Activated CD4-positive, alpha-beta T cell treated with anti-CD3 and anti-CD28 coated beads for 36 hours (primary cell): Measurements from ENCODE around the gene HCFC1R1. TPM values are rescaled to one million over a fixed set of nuclear protein-coding genes. Genes with fewer than 3 reads are reported as not detected.
"Not testable (repeated sequence)": the region's sequence is repeated elsewhere in the genome, so short reads cannot be mapped to it uniquely, and the experiment has no call there.

Experiments
- ATAC-seq: fragments of 200-7000 bp; cut with Tn5 transposase; one replicate; pipeline ENCODE4 v1.10.0; 2021; ENCODE audit warnings: mild to moderate bottlenecking, moderate library complexity
- CTCF ChIA-PET: fragments of 350-600 bp; sonication (Branson Sonifier 250); formaldehyde crosslinking; loops from one replicate; lab custom pipeline; 2021; ENCODE audit warnings: antibody characterized with exemption; lab: Charles Lee
- POLR2A ChIA-PET: fragments of 350-600 bp; sonication (Branson Sonifier 250); formaldehyde crosslinking; loops from one replicate; lab custom pipeline; 2021; ENCODE audit warnings: antibody characterized with exemption, inconsistent platforms; lab: Charles Lee
- DNase-seq: peaks from one replicate; pipeline ENCODE4 v3.0.0-alpha.2; 2020
- H3K27ac Mint-ChIP-seq: one replicate; pipeline ENCODE4 v1.8.0; 2021; ENCODE audit warnings: mixed read lengths
- H3K27me3 Mint-ChIP-seq: one replicate; pipeline ENCODE4 v1.8.0; 2021; ENCODE audit warnings: mixed read lengths
- H3K36me3 Mint-ChIP-seq: one replicate; pipeline ENCODE4 v1.8.0; 2021; ENCODE audit warnings: low read depth, mixed read lengths
- H3K4me1 Mint-ChIP-seq: one replicate; pipeline ENCODE4 v1.8.0; 2021; ENCODE audit warnings: mixed read lengths
- H3K4me3 Mint-ChIP-seq: one replicate; pipeline ENCODE4 v1.8.0; 2021; ENCODE audit warnings: mild to moderate bottlenecking, moderate library complexity, mixed read lengths
- H3K9me3 Mint-ChIP-seq: one replicate; pipeline ENCODE4 v1.8.0; 2021; ENCODE audit warnings: low read depth, mixed read lengths
- intact Hi-C, 2 experiments: fragments of 100-400 bp; cut with DNase I in 1 of 2; cut with micrococcal nuclease in 1 of 2; formaldehyde crosslinking; loops; one replicate each; pipeline versions ENCODE4 v1.14.2 to v1.15.1; 2022 to 2024; cut with DNase I, micrococcal nuclease
- total RNA-seq, 2 experiments: library from RNA; stranded (reverse); gene quantifications; one replicate each; pipeline ENCODE4 v1.2.3, GENCODE V29; 2021

The HCFC1R1 gene
- 10 to 100 TPM; 30.0 to 30.7 TPM for total RNA-seq

GRCh38 chr16:3023669-3024478 lies at the start of gene HCFC1R1, which contains the start of gene THOC6:
Gene HCFC1R1 (minus strand): TSS chr16:3023942. CDS start chr16:3023941, 1 bp downstream.
Gene THOC6 (plus strand): TSS chr16:3024035. CDS start chr16:3024327, 292 bp downstream.
- H3K4me3 Mint-ChIP-seq = peak within 1 kb of the TSS; percentile 74
- peak within 1 kb of the TSS; percentile 97 for H3K27ac Mint-ChIP-seq
- peaks cover 14% of the 10 kb centered on the region for H3K36me3 Mint-ChIP-seq
- ATAC-seq (peak; percentile 74), DNase-seq (peak; percentile 99)
- H3K4me1 Mint-ChIP-seq = peaks cover 50% of the 10 kb centered on the region
- peaks cover 4% of the 10 kb centered on the region for H3K27me3 Mint-ChIP-seq
- intact Hi-C loops = loop anchor here (1.0 to 5.0 kb wide), 18 partner anchors 21 to 1283 kb away; partner anchors contain the start of genes ADCY9 (in 1 of the 2), CEMP1 (in 1 of the 2), ELOB (in 1 of the 2) and NTHL1 (in 1 of the 2)
- ChIA-PET CTCF (interaction anchor here (0.6 to 3.8 kb wide), 5 partner anchors 8 to 21 kb away, joined by 3 to 39 read pairs (median 6); no protein-coding TSS in a partner anchor), POLR2A (interaction anchor here (0.6 to 1.5 kb wide), 5 partner anchors 46 to 259 kb away, joined by 3 to 10 read pairs (median 3); partner anchors contain the start of gene ZNF213)
- H3K9me3 Mint-ChIP-seq = no peaks in the 10 kb centered on the region

DNA sequence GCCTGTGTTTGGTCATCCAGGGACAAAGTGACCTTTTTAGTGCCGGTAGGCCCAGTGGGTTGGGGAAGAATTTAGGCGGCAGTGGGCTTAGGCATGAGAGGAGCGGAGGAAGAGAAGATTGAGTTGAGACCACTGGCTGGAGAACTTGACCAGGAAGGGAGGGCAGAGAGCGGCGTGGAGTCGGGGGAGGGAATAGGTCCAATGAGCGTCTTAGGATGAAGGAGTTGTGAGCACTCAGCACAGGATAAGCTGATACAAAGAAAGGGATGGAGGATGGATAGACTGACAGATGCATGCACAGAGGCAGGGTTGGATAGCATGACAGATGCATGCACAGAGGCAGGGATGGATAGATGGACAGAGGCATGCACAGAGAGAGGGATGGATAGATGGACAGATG lies 49.7 kb upstream of the HCFC1R1 start:
- peak overlapping the region; percentile 99 for H3K27ac Mint-ChIP-seq
- H3K4me1 Mint-ChIP-seq = peaks cover 90% of the 10 kb centered on the region
- intact Hi-C loops = no loop called here
- peaks cover 31% of the 10 kb centered on the region for H3K36me3 Mint-ChIP-seq
- no peaks in the 10 kb centered on the region for H3K9me3 Mint-ChIP-seq
- H3K27me3 Mint-ChIP-seq = no peaks in the 10 kb centered on the region
- POLR2A ChIA-PET = no interaction called here
- CTCF ChIA-PET = no interaction called here
- ATAC-seq (no peak), DNase-seq (no peak)
- H3K4me3 Mint-ChIP-seq = peak overlapping the region; percentile 78

- Mint-ChIP-seq H3K27ac (peak overlapping the region; percentile 99), H3K4me3 (peak overlapping the region; percentile 78), H3K4me1 (peaks cover 87% of the 10 kb centered on the region), H3K36me3 (peaks cover 35% of the 10 kb centered on the region)
- POLR2A ChIA-PET, intact Hi-C loops, CTCF ChIA-PET, H3K27me3 Mint-ChIP-seq, H3K9me3 Mint-ChIP-seq: not testable (repeated sequence)
- DNase-seq = peak; percentile 83
- ATAC-seq = peak; percentile 39
These were observed 49.0 kb upstream of the HCFC1R1 start for GRCh38 chr16:3072576-3073263.

DNA sequence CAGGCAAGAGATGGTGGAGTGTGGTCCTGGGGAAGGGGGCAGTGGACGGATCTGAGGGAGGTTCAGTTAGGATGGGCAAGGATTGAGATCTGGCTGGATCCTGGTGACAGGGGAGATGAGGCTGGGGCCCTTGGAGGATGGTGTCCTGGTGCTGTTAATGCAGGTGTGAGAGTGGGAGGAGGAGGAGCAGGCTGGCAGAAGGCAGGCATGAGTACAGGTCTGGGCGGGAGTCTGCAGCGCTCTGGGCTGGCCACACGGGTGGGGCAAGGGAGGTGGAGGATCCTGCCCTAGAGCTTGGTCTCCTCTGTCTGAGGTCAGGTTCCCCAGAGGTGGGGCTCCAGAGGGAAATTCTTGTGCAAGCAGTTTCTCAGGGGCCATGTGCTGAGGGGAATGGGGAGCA lies 48.4 kb upstream of the HCFC1R1 start:
- H3K27me3 Mint-ChIP-seq, CTCF ChIA-PET, POLR2A ChIA-PET, intact Hi-C loops, ATAC-seq, H3K9me3 Mint-ChIP-seq: not testable (repeated sequence)
- H3K27ac Mint-ChIP-seq = peak overlapping the region; percentile 97
- H3K4me1 Mint-ChIP-seq = peaks cover 81% of the 10 kb centered on the region
- peaks cover 39% of the 10 kb centered on the region for H3K36me3 Mint-ChIP-seq
- peak overlapping the region; percentile 33 for H3K4me3 Mint-ChIP-seq
- peak; percentile 45 for DNase-seq

GRCh38 chr16:3071655-3072054 lies 47.9 kb upstream of the HCFC1R1 start:
- peak overlapping the region; percentile 97 for H3K27ac Mint-ChIP-seq
- DNase-seq = no peak
- H3K9me3 Mint-ChIP-seq = no peaks in the 10 kb centered on the region
- ATAC-seq = no peak
- intact Hi-C loops = no loop called here
- CTCF ChIA-PET = interaction anchor here (1.4 to 1.6 kb wide), 2 partner anchors 13 to 58 kb away, joined by 4 to 5 read pairs; no protein-coding TSS in a partner anchor
- peaks cover 42% of the 10 kb centered on the region for H3K36me3 Mint-ChIP-seq
- peaks cover 77% of the 10 kb centered on the region for H3K4me1 Mint-ChIP-seq
- H3K27me3 Mint-ChIP-seq = no peaks in the 10 kb centered on the region
- peak overlapping the region; percentile 33 for H3K4me3 Mint-ChIP-seq
- POLR2A ChIA-PET = interaction anchor here (1.4 to 1.6 kb wide), 2 partner anchors 24 to 49 kb away, joined by 3 to 5 read pairs; no protein-coding TSS in a partner anchor

GRCh38 chr16:3070608-3071111 lies 46.9 kb upstream of the HCFC1R1 start:
- intact Hi-C loops = no loop called here
- no peaks in the 10 kb centered on the region for H3K27me3 Mint-ChIP-seq
- ChIA-PET POLR2A (interaction anchor here (1.4 to 1.6 kb wide), 3 partner anchors 10 to 48 kb away, joined by 3 to 5 read pairs (median 5); no protein-coding TSS in a partner anchor), CTCF (interaction anchor here (0.7 to 1.6 kb wide), 4 partner anchors 12 to 59 kb away, joined by 3 to 5 read pairs (median 4); no protein-coding TSS in a partner anchor)
- H3K9me3 Mint-ChIP-seq = no peaks in the 10 kb centered on the region
- ATAC-seq (peak; percentile 5), DNase-seq (peak; percentile 74)
- H3K4me3 Mint-ChIP-seq = peak overlapping the region; percentile 64
- H3K27ac Mint-ChIP-seq = peak overlapping the region; percentile 97
- H3K36me3 Mint-ChIP-seq = peaks cover 50% of the 10 kb centered on the region
- H3K4me1 Mint-ChIP-seq = peaks cover 68% of the 10 kb centered on the region

DNA sequence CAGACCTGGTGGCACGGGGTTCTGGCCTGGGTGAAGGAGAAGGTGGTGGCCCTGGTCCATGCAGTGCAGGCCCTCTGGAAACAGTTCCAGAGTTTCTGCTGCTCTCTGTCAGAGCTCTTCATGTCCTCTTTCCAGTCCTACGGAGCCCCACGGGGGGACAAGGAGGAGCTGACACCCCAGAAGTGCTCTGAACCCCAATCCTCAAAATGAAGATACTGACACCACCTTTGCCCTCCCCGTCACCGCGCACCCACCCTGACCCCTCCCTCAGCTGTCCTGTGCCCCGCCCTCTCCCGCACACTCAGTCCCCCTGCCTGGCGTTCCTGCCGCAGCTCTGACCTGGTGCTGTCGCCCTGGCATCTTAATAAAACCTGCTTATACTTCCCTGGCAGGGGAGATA lies 45.4 kb upstream of the HCFC1R1 start:
- ATAC-seq, DNase-seq, H3K9me3 Mint-ChIP-seq, H3K27me3 Mint-ChIP-seq: not testable (repeated sequence)
- H3K4me1 Mint-ChIP-seq = peaks cover 69% of the 10 kb centered on the region
- POLR2A ChIA-PET = interaction anchor here (0.7 kb wide), 1 partner anchor 60 kb away, joined by 4 read pairs; no protein-coding TSS in a partner anchor
- intact Hi-C loops = loop anchor here in 1 of 2 experiments (5.0 kb wide), 1 partner anchor 433 kb away; the partner anchor contains the start of gene CLUAP1
- H3K27ac Mint-ChIP-seq = peak overlapping the region; percentile 97
- peaks cover 49% of the 10 kb centered on the region for H3K36me3 Mint-ChIP-seq
- CTCF ChIA-PET = interaction anchor here (0.9 kb wide), 1 partner anchor 60 kb away, joined by 3 read pairs; no protein-coding TSS in a partner anchor
- H3K4me3 Mint-ChIP-seq = peak overlapping the region; percentile 64

DNA sequence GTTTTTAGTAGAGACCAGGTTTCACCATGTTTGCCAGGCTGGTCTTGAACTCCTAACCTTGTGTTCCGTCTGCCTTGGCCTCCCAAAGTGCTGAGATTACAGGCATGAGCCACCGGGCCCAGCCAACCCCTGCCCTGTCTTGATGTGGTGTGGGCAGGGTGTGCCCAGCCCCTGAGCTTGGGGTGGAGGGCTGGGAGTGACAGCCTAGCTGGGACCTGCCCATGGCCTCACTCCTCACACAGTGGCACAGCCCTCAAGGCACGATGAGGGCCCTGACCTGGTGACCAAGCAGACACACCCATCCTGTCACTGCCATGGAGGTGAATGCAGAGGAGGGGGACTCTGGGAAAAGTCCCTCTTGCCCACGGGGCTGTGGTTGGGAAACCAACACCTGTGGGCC lies 44.7 kb upstream of the HCFC1R1 start:
- no peaks in the 10 kb centered on the region for H3K27me3 Mint-ChIP-seq
- DNase-seq (peak; percentile 42), ATAC-seq (no peak)
- ChIA-PET CTCF (interaction anchor here (6.7 kb wide), 1 partner anchor 60 kb away, joined by 65 read pairs; no protein-coding TSS in a partner anchor), POLR2A (no interaction called here)
- H3K27ac Mint-ChIP-seq = peak overlapping the region; percentile 98
- peak overlapping the region; percentile 100 for H3K4me3 Mint-ChIP-seq
- peaks cover 68% of the 10 kb centered on the region for H3K4me1 Mint-ChIP-seq
- intact Hi-C loops = loop anchor here in 1 of 2 experiments (5.0 kb wide), 1 partner anchor 434 kb away; the partner anchor contains the start of gene CLUAP1
- H3K36me3 Mint-ChIP-seq = peaks cover 49% of the 10 kb centered on the region
- no peaks in the 10 kb centered on the region for H3K9me3 Mint-ChIP-seq

- CTCF ChIA-PET = interaction anchor here (0.9 to 6.7 kb wide), 3 partner anchors 34 to 62 kb away, joined by 3 to 65 read pairs (median 3); no protein-coding TSS in a partner anchor
- H3K9me3 Mint-ChIP-seq = no peaks in the 10 kb centered on the region
These were observed 42.7 kb upstream of the HCFC1R1 start for GRCh38 chr16:3066440-3066748.

GRCh38 chr16:3065742-3066439 lies 42.1 kb upstream of the HCFC1R1 start:
- peak overlapping the region; percentile 100 for H3K4me3 Mint-ChIP-seq
- H3K27me3 Mint-ChIP-seq = no peaks in the 10 kb centered on the region
- ATAC-seq = peak; percentile 4
- POLR2A ChIA-PET = interaction anchor here (0.5 to 4.7 kb wide), 9 partner anchors 10 to 1095 kb away, joined by 3 to 48 read pairs (median 4); partner anchors contain the start of gene ZNF213
- H3K36me3 Mint-ChIP-seq = peaks cover 48% of the 10 kb centered on the region
- intact Hi-C loops = loop anchor here (1.0 to 5.0 kb wide), 3 partner anchors 11 to 436 kb away; partner anchors contain the start of gene CLUAP1 (in 1 of the 2)
- no peaks in the 10 kb centered on the region for H3K9me3 Mint-ChIP-seq
- H3K4me1 Mint-ChIP-seq = peaks cover 64% of the 10 kb centered on the region
- DNase-seq = no peak
- H3K27ac Mint-ChIP-seq = peak overlapping the region; percentile 100
- CTCF ChIA-PET = interaction anchor here (0.8 to 6.7 kb wide), 9 partner anchors 10 to 85 kb away, joined by 3 to 65 read pairs (median 4); no protein-coding TSS in a partner anchor

More at GRCh38 chr16:3066440-3066748, 42.7 kb upstream of the HCFC1R1 start:
- Mint-ChIP-seq H3K4me1 (peaks cover 69% of the 10 kb centered on the region), H3K36me3 (peaks cover 48% of the 10 kb centered on the region), H3K27me3 (no peaks in the 10 kb centered on the region), H3K4me3 (peak overlapping the region; percentile 100), H3K27ac (peak overlapping the region; percentile 100)
- intact Hi-C loops = loop anchor here in 1 of 2 experiments (5.0 kb wide), 1 partner anchor 436 kb away; the partner anchor contains the start of gene CLUAP1
- ATAC-seq (no peak), DNase-seq (no peak)
- POLR2A ChIA-PET = interaction anchor here (0.5 to 4.7 kb wide), 4 partner anchors 10 to 1096 kb away, joined by 3 to 48 read pairs (median 4); partner anchors contain the start of gene ZNF213
